IPS-20b (cell line): ENCODE measurements around the gene NLRP14.

Experiments used
- H3K27ac ChIP-seq: one replicate; pipeline ENCODE4 v1.5.1; 2013; ENCODE audit warnings: low read length
- H3K27me3 ChIP-seq: 2 replicates; pipeline ENCODE4 v1.6.1; 2013; ENCODE audit warnings: mild to moderate bottlenecking, low read length, inconsistent platforms; ENCODE audit not compliant: insufficient read depth
- H3K36me3 ChIP-seq: 2 replicates; pipeline ENCODE4 v1.6.1; 2013; ENCODE audit warnings: low read depth, mild to moderate bottlenecking, inconsistent platforms, low read length, moderate library complexity; ENCODE audit not compliant: insufficient read depth
- H3K4me1 ChIP-seq: 2 replicates; pipeline ENCODE4 v1.6.1; 2013; ENCODE audit warnings: mild to moderate bottlenecking, control low read depth, inconsistent platforms, low read length, moderate library complexity; ENCODE audit not compliant: insufficient read depth
- H3K4me3 ChIP-seq: 2 replicates; pipeline ENCODE4 v1.5.1; 2013; ENCODE audit warnings: mild to moderate bottlenecking, low read length, inconsistent platforms
- H3K9ac ChIP-seq: 2 replicates; pipeline ENCODE4 v1.6.1; 2013; ENCODE audit warnings: low read depth, mild to moderate bottlenecking, inconsistent platforms, low read length, moderate library complexity
- H3K9me3 ChIP-seq: 2 replicates; pipeline ENCODE4 v1.6.1; 2013; ENCODE audit warnings: mild to moderate bottlenecking, low read depth, low read length, inconsistent platforms; ENCODE audit not compliant: insufficient read depth

Gene NLRP14

GRCh38 chr11:7057641-7058040, 37.4 kb downstream of the NLRP14 start:
- no peak overlapping the region for H3K27ac ChIP-seq
- no peaks in the 10 kb centered on the region for H3K4me1 ChIP-seq

GRCh38 chr11:7060868-7061267, 40.6 kb downstream of the NLRP14 start:
- Histone ChIP-seq H3K36me3 (no peaks in the 10 kb centered on the region), H3K9me3 (no peaks in the 10 kb centered on the region), H3K4me1 (no peaks in the 10 kb centered on the region), H3K27ac (no peak overlapping the region), H3K4me3 (no peak overlapping the region), H3K27me3 (no peaks in the 10 kb centered on the region), H3K9ac (no peak overlapping the region)

More at GRCh38 chr11:7057641-7058040, 37.4 kb downstream of the NLRP14 start:
- Histone ChIP-seq H3K36me3 (no peaks in the 10 kb centered on the region), H3K4me3 (no peak overlapping the region), H3K9ac (no peak overlapping the region), H3K9me3 (no peaks in the 10 kb centered on the region), H3K27me3 (no peaks in the 10 kb centered on the region)

GRCh38 chr11:7062534-7062933, 42.3 kb downstream of the NLRP14 start:
- H3K4me1 ChIP-seq: no peaks in the 10 kb centered on the region
- no peaks in the 10 kb centered on the region for H3K27me3 ChIP-seq
- H3K36me3 ChIP-seq: no peaks in the 10 kb centered on the region
- H3K9ac ChIP-seq: no peak overlapping the region
- H3K27ac ChIP-seq: no peak overlapping the region
- no peak overlapping the region for H3K4me3 ChIP-seq
- H3K9me3 ChIP-seq: no peaks in the 10 kb centered on the region

- no peaks in the 10 kb centered on the region for H3K4me1 ChIP-seq
- H3K36me3 ChIP-seq: no peaks in the 10 kb centered on the region
- H3K9ac ChIP-seq: no peak overlapping the region
- no peak overlapping the region for H3K27ac ChIP-seq
- H3K4me3 ChIP-seq: no peak overlapping the region
- no peaks in the 10 kb centered on the region for H3K9me3 ChIP-seq
- H3K27me3 ChIP-seq: no peaks in the 10 kb centered on the region
Measured at GRCh38 chr11:7072401-7073028, 52.2 kb downstream of the NLRP14 start.

- no peak overlapping the region for H3K4me3 ChIP-seq
- H3K27ac ChIP-seq: no peak overlapping the region
- peaks cover 12% of the 10 kb centered on the region; the same call in 1 of the 2 replicates for H3K9me3 ChIP-seq
- H3K9ac ChIP-seq: no peak overlapping the region
- no peaks in the 10 kb centered on the region for H3K27me3 ChIP-seq
- no peaks in the 10 kb centered on the region for H3K4me1 ChIP-seq
- H3K36me3 ChIP-seq: no peaks in the 10 kb centered on the region
Measured at GRCh38 chr11:7077101-7077500, 56.8 kb downstream of the NLRP14 start.

GRCh38 chr11:7079545-7080135, 59.4 kb downstream of the NLRP14 start:
- Histone ChIP-seq H3K4me3 (no peak overlapping the region), H3K4me1 (no peaks in the 10 kb centered on the region), H3K27ac (no peak overlapping the region)

GRCh38 chr11:7080900-7081299, 60.6 kb downstream of the NLRP14 start:
- no peaks in the 10 kb centered on the region for H3K27me3 ChIP-seq
- peaks cover 12% of the 10 kb centered on the region; the same call in 1 of the 2 replicates for H3K9me3 ChIP-seq
- no peaks in the 10 kb centered on the region for H3K36me3 ChIP-seq
- H3K4me3 ChIP-seq: no peak overlapping the region
- H3K27ac ChIP-seq: no peak overlapping the region
- no peak overlapping the region for H3K9ac ChIP-seq
- no peaks in the 10 kb centered on the region for H3K4me1 ChIP-seq

More at GRCh38 chr11:7079545-7080135, 59.4 kb downstream of the NLRP14 start:
- H3K27me3 ChIP-seq: no peaks in the 10 kb centered on the region
- H3K9ac ChIP-seq: no peak overlapping the region
- H3K36me3 ChIP-seq: no peaks in the 10 kb centered on the region
- peaks cover 12% of the 10 kb centered on the region; the same call in 1 of the 2 replicates for H3K9me3 ChIP-seq

GRCh38 chr11:7081441-7081840, 61.2 kb downstream of the NLRP14 start:
- Histone ChIP-seq H3K4me1 (no peaks in the 10 kb centered on the region), H3K27ac (no peak overlapping the region), H3K36me3 (no peaks in the 10 kb centered on the region), H3K4me3 (no peak overlapping the region), H3K27me3 (no peaks in the 10 kb centered on the region), H3K9ac (no peak overlapping the region), H3K9me3 (peaks cover 12% of the 10 kb centered on the region; the same call in 1 of the 2 replicates)

GRCh38 chr11:7088921-7089320, 68.6 kb downstream of the NLRP14 start, which contains the start of gene RBMXL2:
Gene RBMXL2 (plus strand): TSS chr11:7088998. CDS start chr11:7089121, 123 bp downstream.
- Histone ChIP-seq H3K4me1 (no peaks in the 10 kb centered on the region), H3K4me3 (no peak within 1 kb of the TSS), H3K27ac (no peak within 1 kb of the TSS), H3K9me3 (0 out of 2 replicates have a peak, but pooled peaks cover 6% of the 10 kb centered on the region), H3K9ac (no peak within 1 kb of the TSS), H3K27me3 (no peaks in the 10 kb centered on the region), H3K36me3 (no peaks in the 10 kb centered on the region)

- no peak overlapping the region for H3K4me3 ChIP-seq
- no peak overlapping the region for H3K9ac ChIP-seq
- no peaks in the 10 kb centered on the region for H3K27me3 ChIP-seq
Measured at GRCh38 chr11:7089328-7090251, 69.3 kb downstream of the NLRP14 start.

GRCh38 chr11:7098235-7098832, 78.1 kb downstream of the NLRP14 start:
- H3K9ac ChIP-seq: no peak overlapping the region
- no peaks in the 10 kb centered on the region; the same call in 1 of the 2 replicates for H3K27me3 ChIP-seq
- no peak overlapping the region for H3K27ac ChIP-seq
- no peak overlapping the region for H3K4me3 ChIP-seq
- H3K4me1 ChIP-seq: no peaks in the 10 kb centered on the region
- no peaks in the 10 kb centered on the region for H3K9me3 ChIP-seq
- H3K36me3 ChIP-seq: no peaks in the 10 kb centered on the region

More at GRCh38 chr11:7089328-7090251, 69.3 kb downstream of the NLRP14 start:
- H3K27ac ChIP-seq: no peak overlapping the region
- no peaks in the 10 kb centered on the region for H3K36me3 ChIP-seq
- H3K4me1 ChIP-seq: no peaks in the 10 kb centered on the region
- 0 out of 2 replicates have a peak, but pooled peaks cover 6% of the 10 kb centered on the region for H3K9me3 ChIP-seq
